HG03460 (cell line): Measurements from ENCODE around the gene PRM1.
A peak's percentile ranks its signal among the peaks of the same experiment; 100 is the strongest.
"Not testable (repeated sequence)": the region's sequence is repeated elsewhere in the genome, so short reads cannot be mapped to it uniquely, and the experiment has no call there.

ENCODE experiments used
- ATAC-seq: cut with Tn5 transposase; IDR thresholded peaks from one replicate; pipeline ENCODE4 v1.9.1; 2021; ENCODE audit not compliant: unreplicated experiment

The PRM1 gene

DNA sequence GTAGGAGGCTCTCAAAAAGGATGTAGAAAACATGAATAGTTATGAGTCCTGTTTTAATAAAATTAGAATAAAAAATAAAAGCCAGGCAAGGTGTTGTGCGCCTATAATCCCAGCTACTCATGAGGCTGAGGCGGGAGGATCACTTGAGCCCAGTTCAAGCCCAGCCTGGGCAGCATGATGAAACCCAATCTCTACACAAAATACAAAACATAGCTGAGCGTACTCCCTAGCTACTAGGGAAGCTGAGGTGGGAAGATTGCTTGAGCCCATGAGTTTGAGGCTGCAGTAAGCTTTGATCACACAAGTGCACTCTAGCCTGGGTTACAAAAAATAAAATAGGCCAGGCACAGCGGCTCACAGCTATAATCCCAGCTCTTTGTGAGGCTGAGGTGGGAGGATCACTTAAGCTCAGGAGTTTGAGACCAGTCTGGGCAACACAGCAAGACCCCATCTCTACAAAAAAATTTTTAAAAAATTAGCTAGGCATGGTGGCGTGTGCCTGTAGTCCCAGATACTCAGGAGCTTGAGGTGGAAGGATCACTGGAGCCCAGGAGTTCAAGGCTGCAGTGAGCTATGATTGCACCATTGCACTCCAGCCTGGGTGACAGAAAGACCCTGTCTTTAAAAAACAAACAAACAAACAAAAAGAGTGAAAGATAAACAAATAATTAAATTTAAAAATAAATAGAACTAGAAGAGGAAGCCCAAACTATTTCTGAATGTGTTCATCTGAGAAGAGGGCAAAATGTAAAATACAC, 17.2 kb upstream of the PRM1 start:
- ATAC-seq, result no peak

DNA sequence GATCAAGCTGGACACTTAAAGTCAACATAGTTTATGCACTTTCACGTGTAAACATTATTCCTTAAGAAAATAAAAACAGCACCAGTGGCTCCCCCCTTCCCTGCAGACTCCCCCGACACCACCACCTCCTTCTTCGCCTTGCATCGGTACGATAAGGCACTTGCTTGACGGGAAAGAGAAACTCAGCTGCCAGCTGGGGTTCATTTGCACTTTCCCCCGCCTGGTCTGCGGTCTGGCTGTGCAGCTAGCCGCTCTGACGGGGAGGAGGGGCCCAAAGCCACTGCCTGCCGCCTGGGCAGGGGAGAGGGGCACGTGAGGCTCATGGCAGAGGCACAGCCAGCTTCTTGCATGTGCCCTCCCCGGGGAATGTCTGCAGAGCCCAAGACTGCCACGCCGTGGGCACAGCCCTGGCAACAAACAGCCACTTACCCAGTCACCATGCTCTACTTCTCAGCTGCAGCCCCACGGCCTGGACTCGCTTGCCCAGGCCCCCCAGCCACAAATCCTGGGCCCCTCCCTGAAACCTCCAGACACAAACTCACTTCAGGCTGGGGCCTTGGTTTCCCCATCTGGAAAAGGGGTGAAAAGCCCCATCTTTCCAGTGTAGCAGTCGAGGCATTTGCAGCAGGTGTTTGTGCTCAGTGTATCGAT, 16.5 kb upstream of the PRM1 start:
- peak; percentile 74 for ATAC-seq

DNA sequence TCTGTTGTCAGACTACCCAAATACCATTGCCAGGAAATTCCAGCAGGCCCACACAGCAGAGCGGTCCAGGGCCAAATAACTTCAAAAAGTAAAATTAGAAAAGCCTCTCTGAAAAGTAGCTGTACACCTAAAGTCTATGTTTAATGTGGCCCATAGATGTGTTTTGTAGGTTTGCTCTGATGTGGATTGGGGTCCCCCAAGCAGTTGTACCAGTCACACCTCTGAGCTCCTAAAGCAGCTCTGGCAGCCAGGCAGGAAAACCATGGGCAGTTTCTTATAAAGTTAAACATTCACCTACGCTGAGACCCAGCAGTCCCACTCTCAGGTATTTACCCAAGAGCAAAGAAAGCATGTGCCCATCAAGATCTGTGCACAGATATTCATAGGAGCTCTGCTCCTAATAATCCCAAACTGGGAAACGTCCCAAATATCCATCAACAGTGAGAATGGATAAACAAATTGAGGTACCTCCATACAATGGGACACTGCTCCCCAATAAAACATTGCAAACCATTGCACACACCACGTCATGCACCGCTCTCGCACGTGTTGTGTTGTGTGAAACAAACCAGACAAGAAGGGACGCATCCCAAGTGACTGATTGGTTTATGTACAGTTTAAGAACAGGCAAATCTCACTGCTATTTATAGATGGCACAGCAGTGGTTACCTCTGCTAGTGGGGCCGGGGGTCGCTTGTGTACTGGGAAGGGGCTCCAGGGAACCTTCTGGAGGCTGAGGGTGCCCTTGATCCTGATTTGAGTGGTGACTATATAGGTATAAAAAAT, 15.8 kb upstream of the PRM1 start:
- peak; percentile 28 for ATAC-seq

DNA sequence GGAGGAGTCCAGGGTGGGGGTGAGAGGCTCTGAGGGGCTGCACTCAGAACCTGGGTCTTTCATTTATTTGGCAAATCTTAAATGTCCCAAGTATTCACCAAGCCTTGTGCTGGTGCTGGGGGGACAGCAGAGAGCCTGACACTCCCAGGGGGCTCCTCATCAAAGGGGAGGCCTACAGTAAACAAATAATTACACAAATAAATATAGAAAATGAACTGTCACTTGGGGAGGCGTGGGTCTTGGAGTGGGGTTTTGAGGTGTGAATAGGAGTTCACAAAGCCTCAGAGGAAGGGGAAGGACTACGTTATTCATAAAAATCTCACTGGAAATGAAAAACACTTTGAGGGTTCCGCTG, 15.2 kb upstream of the PRM1 start:
- no peak for ATAC-seq

DNA sequence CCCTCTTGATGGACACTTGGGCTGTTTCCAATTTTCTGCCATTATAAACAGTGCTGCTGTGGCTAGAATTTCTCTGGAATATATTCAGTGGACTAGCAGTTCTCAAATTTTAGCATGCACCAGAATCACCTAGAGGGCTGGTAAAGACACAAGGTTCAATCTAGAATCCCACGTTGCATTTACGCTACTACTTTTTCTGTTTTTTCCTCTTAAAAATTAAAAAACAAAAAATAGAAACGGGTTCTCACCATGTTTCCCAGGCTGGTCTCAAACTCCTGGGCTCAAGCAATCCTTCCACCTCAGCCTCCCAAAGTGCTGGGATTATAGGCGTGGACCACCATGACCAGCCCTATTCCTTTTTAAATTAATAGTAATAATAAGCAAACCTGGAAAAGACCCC, 14.5 kb upstream of the PRM1 start:
- no peak for ATAC-seq

DNA sequence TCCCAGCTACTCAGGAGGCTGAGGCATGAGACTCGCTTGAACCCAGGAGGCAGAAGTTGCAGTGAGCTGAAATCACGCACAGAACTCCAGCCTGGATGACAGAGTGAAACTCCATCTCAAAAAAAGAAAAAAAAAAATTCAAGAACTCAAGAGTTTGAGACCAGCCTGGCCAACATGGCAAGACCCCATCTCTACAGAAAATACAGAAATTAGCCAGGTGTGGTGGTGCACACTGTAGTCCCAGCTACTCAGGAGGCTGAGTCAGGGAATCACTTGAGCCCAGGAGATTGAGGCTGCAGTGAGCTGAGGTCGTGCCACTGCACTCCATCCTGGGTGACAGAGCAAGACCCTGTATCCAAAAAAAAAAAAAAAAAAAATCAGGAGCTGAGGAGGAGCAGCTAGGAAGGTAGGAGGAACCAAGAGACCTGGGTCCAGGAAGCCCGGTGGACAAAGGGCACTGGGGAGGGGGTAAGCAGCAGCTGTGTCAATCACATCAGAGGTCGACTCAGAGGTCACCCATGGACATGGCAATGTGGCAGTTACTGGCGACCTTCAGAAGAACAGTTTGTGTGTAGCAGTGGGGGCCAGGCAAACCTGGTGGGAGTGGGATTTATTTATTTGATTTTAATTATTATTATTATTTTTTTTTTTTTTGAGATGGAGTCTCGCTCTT, 11.1 kb upstream of the PRM1 start:
- no peak for ATAC-seq

DNA sequence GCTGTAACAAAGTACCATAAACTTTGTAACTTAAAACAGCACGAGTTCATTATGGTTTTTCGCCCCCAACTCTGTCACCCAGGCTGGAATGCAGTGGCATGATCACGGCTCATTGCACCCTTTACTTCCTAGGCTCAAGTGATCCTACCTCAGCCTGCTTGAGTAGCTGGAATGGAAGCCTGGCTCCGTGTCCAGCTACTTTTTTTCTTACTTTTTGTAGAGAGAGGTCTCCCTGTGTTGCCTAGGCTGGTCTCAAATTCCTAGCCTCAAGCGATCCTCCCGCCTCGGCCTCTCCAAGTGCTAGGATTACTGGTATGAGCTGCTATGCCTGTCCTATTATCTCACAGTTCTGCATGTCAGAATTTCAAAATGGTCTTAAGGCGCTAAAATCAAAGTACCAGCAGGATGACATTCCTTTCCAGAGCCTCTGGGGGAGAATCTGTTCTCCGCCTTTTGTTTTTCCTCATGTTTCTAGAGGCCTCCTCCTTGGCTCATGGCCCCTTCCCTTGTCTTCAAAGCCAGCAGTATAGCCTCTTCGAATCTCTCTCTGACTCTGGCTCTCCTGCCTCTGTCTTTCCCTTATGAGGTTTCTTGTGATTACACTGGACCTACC, 10.1 kb upstream of the PRM1 start:
- ATAC-seq, result no peak

DNA sequence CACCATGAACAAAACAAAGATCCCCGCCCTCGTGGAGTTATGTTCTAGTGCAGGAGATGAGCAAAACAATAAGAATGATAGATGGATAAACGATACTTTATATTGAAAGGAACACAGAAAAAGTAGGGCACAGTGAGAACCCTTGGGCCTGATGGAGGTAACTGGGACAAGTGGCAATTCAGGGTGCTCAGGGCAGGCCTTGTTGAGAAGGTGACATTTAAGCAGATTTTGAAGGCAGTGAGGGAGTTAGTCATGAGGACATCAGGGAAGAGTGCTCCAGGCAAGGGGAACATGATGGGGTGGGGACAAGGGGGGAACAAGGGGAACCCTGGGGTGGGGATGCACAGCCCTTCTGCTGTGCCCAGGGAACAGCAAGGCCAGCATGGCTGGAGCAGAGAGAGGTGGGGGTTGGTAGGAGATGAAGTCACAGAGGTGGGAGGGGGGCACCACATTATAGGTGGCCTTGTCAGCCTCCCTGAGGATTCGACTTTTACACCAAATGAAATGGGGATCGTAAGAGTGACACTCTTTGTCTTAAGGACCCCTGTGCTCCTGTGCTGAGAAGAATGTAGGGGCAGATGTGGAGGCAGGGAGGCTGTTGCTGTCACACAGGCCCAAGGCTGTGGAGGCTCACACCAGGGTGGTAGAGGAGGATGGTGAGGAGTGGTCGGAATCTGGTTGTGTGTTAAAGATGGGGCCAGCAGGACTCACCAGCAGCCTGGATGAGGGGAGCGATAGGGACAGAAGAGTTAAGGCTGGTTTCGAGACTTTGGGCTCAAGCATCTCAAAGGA, 9.2 kb upstream of the PRM1 start:
- ATAC-seq, result no peak

DNA sequence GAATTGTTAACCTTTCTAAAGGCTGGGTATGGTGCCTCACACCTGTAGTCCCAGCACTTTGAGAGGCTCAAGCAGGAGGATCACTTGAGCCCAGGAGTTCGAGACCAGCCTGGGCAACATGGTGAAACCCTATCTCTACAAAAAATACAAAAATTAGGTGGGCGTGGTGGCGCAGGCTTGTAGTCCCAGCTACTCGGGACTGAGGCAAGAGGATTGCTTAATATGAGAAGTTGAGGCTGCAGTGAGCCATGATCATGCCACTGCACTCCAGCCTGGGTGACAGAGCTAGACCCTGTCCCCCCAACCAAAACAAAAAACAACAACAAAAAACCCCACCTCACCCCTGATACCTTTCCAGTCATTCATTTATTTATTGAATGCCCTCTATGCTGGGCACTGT, 8.6 kb upstream of the PRM1 start:
- ATAC-seq, result not testable (repeated sequence)

DNA sequence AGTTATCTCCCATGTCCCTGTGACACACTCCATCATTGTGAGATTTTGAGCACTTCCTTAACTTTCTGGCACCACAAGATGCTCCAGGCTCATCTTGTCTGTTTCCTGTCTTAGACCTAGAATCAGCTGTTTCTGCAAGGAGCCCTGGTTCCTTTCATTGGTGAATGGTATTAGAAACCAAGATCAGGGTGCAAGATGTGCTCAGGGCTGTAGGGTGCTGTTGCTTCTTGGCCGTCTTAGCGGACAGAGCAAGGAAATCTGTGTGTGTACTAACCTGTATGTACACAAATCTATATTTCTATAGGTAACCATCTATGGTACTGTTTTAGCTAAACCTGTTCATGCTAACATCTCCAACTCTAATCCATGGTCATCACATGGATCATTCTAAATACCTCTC, 8.1 kb upstream of the PRM1 start:
- ATAC-seq, result no peak

DNA sequence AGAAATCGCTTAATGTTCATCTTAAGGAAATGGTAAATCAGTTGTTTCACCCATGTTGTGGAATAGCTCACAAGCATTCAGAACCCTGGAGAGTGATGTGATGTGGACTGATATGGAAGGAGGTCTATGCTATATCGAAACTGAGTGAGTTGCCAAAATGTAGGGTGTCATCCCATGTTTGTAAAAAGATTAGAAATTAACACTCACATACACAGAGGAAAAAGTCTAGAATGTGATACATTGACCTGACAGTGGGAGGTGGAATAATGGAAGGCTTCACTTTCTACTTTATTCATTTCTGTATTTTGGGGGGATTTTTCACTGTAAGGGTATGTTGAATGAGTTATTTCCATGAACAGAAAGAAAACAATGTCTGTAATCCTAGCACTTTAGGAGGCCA, 4.7 kb upstream of the PRM1 start:
- no peak for ATAC-seq

DNA sequence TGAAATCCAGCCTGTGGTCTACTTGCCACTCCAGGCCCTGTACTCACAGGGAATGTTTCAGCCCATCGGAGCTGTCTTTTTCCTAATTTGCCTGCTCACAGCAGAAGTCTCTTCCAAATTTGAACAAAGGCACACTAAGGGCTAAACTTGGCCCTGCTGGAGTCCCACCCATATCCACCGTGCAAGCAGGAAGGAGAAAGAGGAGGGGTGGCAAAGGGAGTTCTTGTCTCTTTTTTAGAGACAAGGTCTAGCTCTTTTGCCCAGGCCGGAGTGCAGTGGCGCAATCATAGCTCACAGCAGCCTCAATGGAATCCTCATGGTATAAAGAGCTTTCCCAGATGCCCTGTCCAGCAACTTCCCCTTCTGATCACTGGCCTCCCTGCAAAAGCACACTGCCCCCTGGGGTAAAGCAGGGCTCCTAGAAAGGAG, 2.7 kb upstream of the PRM1 start:
- ATAC-seq, result no peak

DNA sequence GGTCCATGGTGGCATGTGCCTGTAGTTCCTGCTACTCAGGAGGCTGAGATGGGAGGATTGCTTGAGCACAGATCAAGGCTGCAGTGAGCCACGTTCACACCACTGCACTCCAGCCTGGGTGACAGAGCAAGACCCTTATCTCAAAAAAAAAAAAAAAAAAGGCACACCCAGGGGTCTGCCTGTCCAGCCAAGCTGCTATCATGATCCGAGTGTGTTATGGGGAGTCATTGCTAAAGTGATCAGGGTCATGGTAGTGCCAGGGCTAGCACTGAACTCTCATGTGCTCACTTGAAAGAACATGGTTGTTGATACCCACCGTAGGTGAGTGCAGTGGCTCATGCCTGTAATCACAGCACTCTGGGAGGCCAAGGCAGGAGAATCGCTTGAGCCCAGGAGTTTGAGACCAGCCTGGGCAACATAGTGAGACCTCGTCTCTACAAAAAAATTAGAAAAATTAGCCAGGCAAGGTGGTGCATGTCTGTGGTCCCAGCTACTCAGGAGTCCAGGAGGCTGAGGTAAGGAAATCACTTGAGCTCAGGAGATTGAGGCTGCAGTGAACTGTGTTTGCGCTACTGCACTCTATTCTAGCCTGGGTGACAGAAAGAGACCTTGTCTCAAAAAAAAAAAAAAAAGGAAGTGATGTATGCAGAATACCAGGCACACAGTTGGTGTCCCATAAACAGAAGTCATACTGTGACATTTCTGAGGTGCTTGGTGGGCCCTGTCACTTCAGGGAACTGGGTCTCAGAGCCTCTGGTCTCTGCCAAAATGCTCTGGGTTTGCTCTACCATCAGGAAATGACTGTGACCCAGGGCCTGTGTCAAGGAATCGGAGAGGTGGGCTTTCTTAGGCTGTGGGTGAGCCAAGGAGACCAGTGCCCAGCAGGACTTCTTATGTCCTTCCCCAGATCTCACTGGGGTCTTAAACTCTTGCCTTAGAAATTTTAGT, 2.2 kb downstream of the PRM1 start:
- ATAC-seq, result no peak

DNA sequence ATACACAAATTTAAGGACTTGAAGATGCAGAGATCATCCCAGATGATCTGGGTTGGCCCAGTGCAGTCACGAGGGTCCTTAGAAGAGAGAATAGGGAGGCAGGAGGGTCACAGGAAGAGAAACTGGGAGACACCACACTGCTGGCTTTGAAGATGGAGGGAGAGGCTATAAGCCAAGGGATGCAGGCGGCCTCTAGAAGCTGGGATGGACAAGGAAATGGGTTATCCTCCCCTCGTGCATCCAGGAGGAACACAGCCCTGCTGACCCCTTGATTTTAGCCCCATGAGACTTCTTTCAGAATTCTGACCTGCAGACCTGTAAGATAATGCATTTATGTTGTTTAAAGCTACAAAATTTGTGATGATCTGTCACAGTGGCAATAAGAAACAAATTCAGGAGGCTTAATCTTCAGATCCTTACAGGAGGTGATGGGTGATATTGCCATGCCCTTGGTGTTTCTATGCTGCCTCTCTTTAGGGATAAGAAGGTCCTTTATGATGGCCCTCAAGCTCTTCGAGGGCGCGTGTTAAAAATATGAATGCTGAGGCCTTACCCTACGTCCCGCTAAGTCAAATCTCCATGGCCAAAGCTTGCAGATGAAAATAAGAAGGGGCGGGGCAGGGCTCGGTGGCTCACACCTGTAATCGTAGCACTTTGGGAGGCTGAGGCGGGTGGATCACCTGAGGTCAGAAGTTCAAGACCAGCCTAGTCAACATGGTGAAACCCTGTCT, 3.4 kb downstream of the PRM1 start:
- no peak for ATAC-seq

DNA sequence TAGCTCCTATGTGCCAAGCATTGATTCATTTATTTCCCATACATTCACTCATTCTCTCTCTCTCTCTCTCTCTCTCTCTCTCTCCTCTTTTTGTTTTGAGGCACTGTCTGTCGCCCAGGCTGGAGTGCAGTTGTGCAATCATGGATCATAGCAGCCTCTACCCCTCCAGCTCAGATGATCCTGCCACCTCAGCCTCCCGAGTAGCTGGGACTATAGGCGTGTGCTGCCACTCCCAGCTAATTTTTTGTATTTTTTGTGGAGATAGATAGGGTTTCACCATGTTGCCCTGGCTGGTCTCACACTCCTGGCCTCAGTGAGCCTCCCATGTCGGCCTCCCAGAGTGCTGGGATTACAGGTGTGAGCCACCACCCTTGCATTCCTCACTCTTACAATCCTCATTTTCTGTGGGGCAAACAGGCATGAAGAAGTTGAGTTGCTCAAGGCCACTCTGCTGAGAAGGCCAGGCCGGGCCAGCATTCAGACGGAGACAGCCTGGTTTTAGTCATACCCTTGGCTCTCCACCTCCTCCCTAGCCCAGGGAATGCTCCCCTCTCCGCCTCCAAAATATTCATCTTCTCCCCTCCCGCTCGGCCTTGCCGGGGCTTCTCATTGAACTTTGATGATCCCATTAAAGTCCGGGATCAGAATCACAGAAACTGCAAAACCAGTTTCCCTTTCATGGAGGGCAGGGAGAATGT, 4.1 kb downstream of the PRM1 start:
- ATAC-seq, result no peak

DNA sequence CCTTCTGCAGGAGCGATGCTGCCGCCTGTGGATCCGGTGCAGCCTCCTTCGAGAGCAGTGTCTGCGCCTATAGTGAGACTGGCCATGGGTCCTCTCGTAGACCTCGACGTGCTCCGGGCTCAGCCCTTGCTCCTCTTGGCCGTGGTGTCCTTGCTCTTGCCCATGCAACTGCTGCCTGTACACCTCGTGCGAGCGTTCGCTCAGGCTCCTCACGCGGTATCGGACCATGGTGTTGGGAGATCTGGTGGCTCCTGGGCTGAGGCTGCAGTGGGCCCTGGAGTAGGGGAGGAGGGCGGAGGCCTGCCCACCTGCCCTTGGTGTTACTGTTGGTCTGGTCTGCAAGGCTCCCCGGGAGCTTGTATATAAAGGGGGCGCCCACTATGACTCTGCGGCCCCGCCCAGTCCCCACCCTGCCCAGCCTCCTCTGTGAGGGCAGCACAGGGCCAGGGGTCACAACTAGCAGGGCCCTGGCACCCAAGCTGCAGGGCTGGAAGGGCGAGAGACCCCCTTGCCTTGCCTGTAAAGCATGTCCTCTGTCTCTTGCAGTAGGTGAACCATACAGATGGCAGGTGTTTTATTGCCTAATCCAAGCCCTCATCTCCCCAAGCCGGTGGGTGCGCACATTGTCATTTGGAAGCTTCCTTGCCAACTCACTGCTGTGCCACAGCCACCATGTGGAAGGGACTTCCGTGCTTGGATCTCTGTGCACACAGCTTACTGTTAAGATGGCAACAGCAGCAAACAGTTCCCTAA, 4.8 kb downstream of the PRM1 start, which contains the start of gene PRM2:
Gene PRM2, minus strand, starts transcription at position 338 of the 753 bp plus-strand sequence. Its CDS starts 110 bp downstream, at position 228.
- ATAC-seq, result no peak

DNA sequence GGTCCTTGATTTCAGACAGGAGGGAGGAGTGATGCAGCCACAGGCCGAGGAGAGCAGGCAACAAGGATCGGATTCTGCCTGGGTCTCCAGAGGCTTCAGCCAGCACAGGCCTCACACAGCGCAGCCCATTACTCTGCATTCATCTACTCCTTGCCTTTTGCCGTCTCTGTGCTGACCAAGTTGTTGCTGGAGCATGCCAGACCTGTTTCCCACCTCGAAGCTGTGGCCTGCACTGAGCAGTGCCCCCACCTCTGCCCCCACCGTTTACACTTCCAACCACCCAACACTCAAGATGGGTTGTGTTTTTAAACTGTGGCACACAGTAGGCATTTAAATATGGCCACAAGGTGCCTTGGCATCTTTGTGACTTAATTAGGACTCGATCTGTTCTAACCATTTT, 6.2 kb downstream of the PRM1 start:
- ATAC-seq, result no peak
